Gastroesophageal sphincter (tissue), 4 donors: ENCODE measurements around the gene B4GALT2. TPM values are rescaled to one million over a fixed set of nuclear protein-coding genes. Genes with fewer than 3 reads are reported as not detected.

ENCODE experiments used
- ATAC-seq: fragments of 150-250 bp; one replicate; pipeline ENCODE4 v1.9.1; 2016; ENCODE audit warnings: mild to moderate bottlenecking, moderate library complexity
- H3K27ac ChIP-seq, 4 donors: fragments of 200-600 bp; sonication (generic) in 3 of 4; 1 replicate in 3 of 4; 2 replicates in 1 of 4; pipeline ENCODE4 v1.5.1; 2016 to 2019
- H3K27me3 ChIP-seq: fragments of 200-600 bp; sonication (generic); one replicate; pipeline ENCODE4 v1.5.1; 2019
- H3K36me3 ChIP-seq, 2 donors: fragments of 200-600 bp; sonication (generic); one replicate each; pipeline ENCODE4 v1.5.1; 2019; ENCODE audit warnings: control low read depth in 1 of 2
- H3K4me1 ChIP-seq, 3 donors: fragments of 200-600 bp; sonication (generic); 1 replicate in 2 of 3; 2 replicates in 1 of 3; pipeline ENCODE4 v1.5.1; 2016 to 2019; ENCODE audit warnings: control low read depth in 2 of 3
- H3K4me3 ChIP-seq, 2 donors: fragments of 200-600 bp; sonication (generic); one replicate each; pipeline ENCODE4 v1.5.1; 2019; ENCODE audit warnings: mild to moderate bottlenecking in 1 of 2, moderate library complexity in 1 of 2
- H3K9me3 ChIP-seq, 3 donors: fragments of 200-600 bp; sonication (generic); one replicate each; pipeline ENCODE4 v1.5.1; 2017 to 2019; ENCODE audit warnings: control low read depth in 2 of 3
- EP300 ChIP-seq: sonication (generic); formaldehyde crosslinking; IDR thresholded peaks from one replicate; pipeline ENCODE4 v1.6.1; 2017; ENCODE audit warnings: antibody characterized with exemption, mild to moderate bottlenecking
- POLR2A ChIP-seq, 2 donors: fragments of 450-650 bp; IDR thresholded peaks; one replicate each; pipeline ENCODE4 v1.6.1; 2017; ENCODE audit warnings: antibody characterized with exemption in 2 of 2, mild to moderate bottlenecking in 2 of 2, moderate library complexity in 1 of 2
- POLR2AphosphoS5 ChIP-seq: sonication (generic); formaldehyde crosslinking; IDR thresholded peaks from one replicate; pipeline ENCODE4 v1.6.1; 2017; ENCODE audit warnings: antibody characterized with exemption
- WGBS, 2 donors: methylation state at CpG; one replicate each; pipeline ENCODE4 v1.1.5; 2018; ENCODE audit warnings: low coverage in 1 of 2; 5-methylcytosine and 5-hydroxymethylcytosine counted together
- total RNA-seq, 4 donors: library from RNA; depleted of rRNA; stranded (reverse); fragments of >200 nt; gene quantifications; one replicate each; pipeline ENCODE4 v1.1.0, GENCODE V29; 2016
- TF ChIP-seq, protein P1 (sequence below), 4 experiments: fragments of 200-600 bp in 2 of 4; fragments of 450-650 bp in 2 of 4; sonication (generic) in 1 of 4; IDR thresholded peaks; one replicate each; pipeline ENCODE4 v1.5.1; 2017 to 2019; ENCODE audit warnings: antibody characterized with exemption in 4 of 4, mild to moderate bottlenecking in 2 of 4, moderate library complexity in 2 of 4

Gene B4GALT2
- total RNA-seq, 4 donors from 2014 or later = 34.4 to 129 (median 37.6) TPM

GRCh38 chr1:43969416-43969745 is 9.6 kb upstream of the B4GALT2 start:
- Histone ChIP-seq H3K4me3 (peak overlapping the region in 1 of 2 donors; percentile 87), H3K36me3 (peaks cover 0 to 56% of the 10 kb centered on the region in 2 donors), H3K9me3 (no peaks in the 10 kb centered on the region), H3K4me1 (peaks cover 0 to 30% (median 10%) of the 10 kb centered on the region in 3 donors), H3K27ac (peak overlapping the region in 1 of 4 donors; percentile 62), H3K27me3 (no peaks in the 10 kb centered on the region)
- ATAC-seq = no peak
- 45 to 60% methylated on average over 3 to 7 of the region's 7 CpGs for WGBS, 2 donors
- TF ChIP-seq, protein P1, sequence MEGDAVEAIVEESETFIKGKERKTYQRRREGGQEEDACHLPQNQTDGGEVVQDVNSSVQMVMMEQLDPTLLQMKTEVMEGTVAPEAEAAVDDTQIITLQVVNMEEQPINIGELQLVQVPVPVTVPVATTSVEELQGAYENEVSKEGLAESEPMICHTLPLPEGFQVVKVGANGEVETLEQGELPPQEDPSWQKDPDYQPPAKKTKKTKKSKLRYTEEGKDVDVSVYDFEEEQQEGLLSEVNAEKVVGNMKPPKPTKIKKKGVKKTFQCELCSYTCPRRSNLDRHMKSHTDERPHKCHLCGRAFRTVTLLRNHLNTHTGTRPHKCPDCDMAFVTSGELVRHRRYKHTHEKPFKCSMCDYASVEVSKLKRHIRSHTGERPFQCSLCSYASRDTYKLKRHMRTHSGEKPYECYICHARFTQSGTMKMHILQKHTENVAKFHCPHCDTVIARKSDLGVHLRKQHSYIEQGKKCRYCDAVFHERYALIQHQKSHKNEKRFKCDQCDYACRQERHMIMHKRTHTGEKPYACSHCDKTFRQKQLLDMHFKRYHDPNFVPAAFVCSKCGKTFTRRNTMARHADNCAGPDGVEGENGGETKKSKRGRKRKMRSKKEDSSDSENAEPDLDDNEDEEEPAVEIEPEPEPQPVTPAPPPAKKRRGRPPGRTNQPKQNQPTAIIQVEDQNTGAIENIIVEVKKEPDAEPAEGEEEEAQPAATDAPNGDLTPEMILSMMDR (IDR thresholded peaks at IDR 0.05) = peak in 1 of 4 experiments; percentile 43
- TF ChIP-seq POLR2AphosphoS5 = no peak

DNA sequence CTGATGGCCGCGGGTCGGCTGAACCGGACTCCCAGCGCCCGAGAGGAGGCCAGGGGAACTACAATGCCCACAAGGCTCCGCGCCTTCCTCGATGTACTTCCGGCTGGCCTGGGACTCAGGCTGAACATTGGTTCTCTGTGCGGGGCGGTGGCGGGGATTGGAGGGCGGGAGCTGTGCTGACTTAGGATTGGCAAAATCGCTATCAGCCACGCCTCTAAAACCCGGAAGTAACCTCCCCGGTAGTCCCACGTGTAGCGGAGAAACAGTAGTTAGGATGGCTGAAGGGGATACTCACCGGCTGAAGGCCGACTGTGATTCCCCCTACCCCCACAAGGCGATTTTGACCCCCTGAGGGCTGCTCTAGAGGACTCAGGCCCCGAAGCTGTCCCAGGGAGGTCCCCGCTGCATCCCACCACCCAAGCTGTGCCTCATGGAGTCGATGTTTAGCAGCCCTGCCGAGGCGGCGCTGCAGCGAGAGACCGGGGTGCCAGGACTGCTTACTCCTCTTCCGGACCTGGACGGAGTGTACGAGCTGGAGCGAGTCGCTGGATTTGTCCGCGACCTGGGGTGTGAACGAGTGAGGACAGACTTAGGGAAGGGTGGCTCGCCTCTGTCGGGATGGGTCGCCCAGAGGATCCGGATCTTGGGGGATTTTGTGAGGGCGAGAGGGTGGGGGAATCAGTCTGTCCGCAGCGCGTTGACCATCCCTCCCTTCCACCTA is 9.1 kb upstream of the B4GALT2 start, which contains the start of gene DPH2:
Gene DPH2, plus strand, starts transcription at position 265 of the 721 bp plus-strand sequence. Its CDS starts 166 bp downstream, at position 431.
- Histone ChIP-seq H3K36me3 (peaks cover 0 to 51% of the 10 kb centered on the region in 2 donors), H3K4me1 (peaks cover 0 to 31% (median 10%) of the 10 kb centered on the region in 3 donors), H3K27me3 (no peaks in the 10 kb centered on the region), H3K9me3 (no peaks in the 10 kb centered on the region), H3K4me3 (peak within 1 kb of the TSS; percentile 58 to 87), H3K27ac (peak within 1 kb of the TSS in 3 of 4 donors; percentile 46 to 66 (median 62))
- TF ChIP-seq POLR2AphosphoS5 (peak; percentile 11), POLR2A (IDR thresholded peaks at IDR 0.05) (no peak), EP300 (no peak)
- TF ChIP-seq, protein P1 (IDR thresholded peaks at IDR 0.05) = peak in 2 of 4 experiments; percentile 20 to 59
- WGBS, 2 donors = 1 to 2% methylated on average over 10 to 11 of the region's 47 CpGs
- peak; percentile 97 for ATAC-seq

GRCh38 chr1:43970502-43970901 is 8.5 kb upstream of the B4GALT2 start:
- no peaks in the 10 kb centered on the region for H3K27me3 ChIP-seq
- no peak for TF ChIP-seq POLR2AphosphoS5
- no peak for TF ChIP-seq POLR2A (IDR thresholded peaks at IDR 0.05)
- TF ChIP-seq EP300 = no peak
- TF ChIP-seq, protein P1 (IDR thresholded peaks at IDR 0.05) = no peak
- H3K36me3 ChIP-seq = peaks cover 0 to 45% of the 10 kb centered on the region in 2 donors
- peak overlapping the region; percentile 58 to 87 for H3K4me3 ChIP-seq
- WGBS, 2 donors = 40% methylated on average over 5 of the region's 5 CpGs; no CpG with 5 or more reads in 1 of the 2 donors
- H3K9me3 ChIP-seq = no peaks in the 10 kb centered on the region
- H3K27ac ChIP-seq = peak overlapping the region in 1 of 4 donors; percentile 66
- peaks cover 0 to 32% (median 10%) of the 10 kb centered on the region in 3 donors for H3K4me1 ChIP-seq
- ATAC-seq = no peak

- no peaks in the 10 kb centered on the region for H3K9me3 ChIP-seq
These were observed 8.1 kb upstream of the B4GALT2 start for GRCh38 chr1:43970911-43971310.

More at GRCh38 chr1:43970911-43971310, 8.1 kb upstream of the B4GALT2 start:
- Histone ChIP-seq H3K4me1 (peaks cover 0 to 36% (median 14%) of the 10 kb centered on the region in 3 donors), H3K27me3 (no peaks in the 10 kb centered on the region), H3K4me3 (peak overlapping the region in 1 of 2 donors; percentile 87), H3K36me3 (peaks cover 0 to 41% of the 10 kb centered on the region in 2 donors), H3K27ac (no peak overlapping the region)
- no peak for ATAC-seq
- TF ChIP-seq EP300 (no peak), POLR2A (IDR thresholded peaks at IDR 0.05) (no peak), POLR2AphosphoS5 (no peak)
- TF ChIP-seq, protein P1 (IDR thresholded peaks at IDR 0.05) = no peak
- 83% methylated on average over 2 of the region's 9 CpGs; no CpG with 5 or more reads in 1 of the 2 donors for WGBS, 2 donors
